ENCODE measurements around the gene EFNA5. TPM values are rescaled to one million over a fixed set of nuclear protein-coding genes. Genes with fewer than 3 reads are reported as not detected.

EFNA5 gene
- total and polyA plus RNA-seq, 8 donors: 0.29 to 187 (median 3.1) TPM

GRCh38 chr5:107555425-107556090 lies 115.2 kb downstream of the EFNA5 start:
- Histone ChIP-seq H3K9me3 (no peaks in the 10 kb centered on the region), H3K4me3 (no peak overlapping the region), H3K4me1 (peaks cover 0 to 10% (median 0%) of the 10 kb centered on the region in 4 donors), H3K36me3 (no peaks in the 10 kb centered on the region), H3K27ac (no peak overlapping the region), H3K27me3 (no peaks in the 10 kb centered on the region)
- WGBS, 5 donors: 85 to 89% (median 87%) methylated on average over 4 of the region's 4 CpGs
- TF ChIP-seq CTCF (IDR thresholded peaks at IDR 0.05): no peak
- no peak for TF ChIP-seq EP300 (IDR thresholded peaks at IDR 0.05)
- TF ChIP-seq POLR2AphosphoS5 (IDR thresholded peaks at IDR 0.05): no peak
- TF ChIP-seq POLR2A (IDR thresholded peaks at IDR 0.05): no peak
- DNase-seq: no peak
- intact Hi-C loops (cut with DNase I; ENCODE audit: low total_unique reads): no loop called here

GRCh38 chr5:107554776-107555424 lies 115.8 kb downstream of the EFNA5 start:
- TF ChIP-seq POLR2AphosphoS5 (IDR thresholded peaks at IDR 0.05) (no peak), POLR2A (IDR thresholded peaks at IDR 0.05) (no peak), CTCF (IDR thresholded peaks at IDR 0.05) (no peak), EP300 (IDR thresholded peaks at IDR 0.05) (no peak)
- Histone ChIP-seq H3K4me3 (no peak overlapping the region), H3K9me3 (no peaks in the 10 kb centered on the region), H3K27me3 (no peaks in the 10 kb centered on the region), H3K4me1 (peaks cover 0 to 10% (median 0%) of the 10 kb centered on the region in 4 donors), H3K36me3 (no peaks in the 10 kb centered on the region), H3K27ac (no peak overlapping the region)
- DNase-seq: no peak
- 62 to 71% (median 70%) methylated on average over 7 of the region's 7 CpGs for WGBS, 5 donors
- intact Hi-C loops (cut with DNase I; ENCODE audit: low total_unique reads): no loop called here

- no peaks in the 10 kb centered on the region for H3K9me3 ChIP-seq
- WGBS, 5 donors: 71 to 86% (median 84%) methylated on average over 7 of the region's 7 CpGs
- no peaks in the 10 kb centered on the region for H3K27me3 ChIP-seq
- H3K36me3 ChIP-seq: no peaks in the 10 kb centered on the region
- peaks cover 0 to 10% (median 0%) of the 10 kb centered on the region in 4 donors for H3K4me1 ChIP-seq
- no peak for TF ChIP-seq EP300 (IDR thresholded peaks at IDR 0.05)
- no peak for TF ChIP-seq CTCF (IDR thresholded peaks at IDR 0.05)
- TF ChIP-seq POLR2AphosphoS5 (IDR thresholded peaks at IDR 0.05): no peak
- TF ChIP-seq POLR2A (IDR thresholded peaks at IDR 0.05): no peak
- intact Hi-C loops (cut with DNase I; ENCODE audit: low total_unique reads): no loop called here
- no peak for DNase-seq
- no peak overlapping the region for H3K27ac ChIP-seq
- H3K4me3 ChIP-seq: no peak overlapping the region
Observed at GRCh38 chr5:107553117-107553555, 117.6 kb downstream of the EFNA5 start.

- intact Hi-C loops (cut with DNase I; ENCODE audit: low total_unique reads): no loop called here
- Histone ChIP-seq H3K9me3 (no peaks in the 10 kb centered on the region), H3K4me1 (peaks cover 0 to 5% (median 2%) of the 10 kb centered on the region in 4 donors), H3K27ac (no peak overlapping the region), H3K27me3 (no peaks in the 10 kb centered on the region), H3K36me3 (no peaks in the 10 kb centered on the region), H3K4me3 (no peak overlapping the region)
- no peak for DNase-seq
- WGBS, 5 donors: 57 to 75% (median 65%) methylated on average over 3 of the region's 3 CpGs
- TF ChIP-seq CTCF (IDR thresholded peaks at IDR 0.05) (no peak), POLR2A (IDR thresholded peaks at IDR 0.05) (no peak), EP300 (IDR thresholded peaks at IDR 0.05) (no peak), POLR2AphosphoS5 (IDR thresholded peaks at IDR 0.05) (no peak)
Observed at GRCh38 chr5:107551088-107551487, 119.6 kb downstream of the EFNA5 start.
